ENCODE results near the gene DNTTIP2. TPM values are rescaled to one million over a fixed set of nuclear protein-coding genes. Genes with fewer than 3 reads are reported as not detected.

Gene DNTTIP2
- total RNA-seq, 1 donor from 2014 or later, result 55.3 TPM

- peak overlapping the region; percentile 71 for H3K4me3 ChIP-seq (ENCODE audit: insufficient read depth, low read depth, low read length)
- no peaks in the 10 kb centered on the region for H3K27me3 ChIP-seq (ENCODE audit: insufficient read depth, low read length)
- H3K4me3 Mint-ChIP-seq (ENCODE audit: unreplicated experiment), result peak overlapping the region; percentile 90
- no peaks in the 10 kb centered on the region for H3K36me3 Mint-ChIP-seq (ENCODE audit: low read depth, unreplicated experiment)
- H3K36me3 ChIP-seq (ENCODE audit: insufficient read depth, low read length), result no peaks in the 10 kb centered on the region
- peak; percentile 67 for DNase-seq (ENCODE audit: low read depth)
- peak overlapping the region; percentile 92 for H3K27ac Mint-ChIP-seq (ENCODE audit: unreplicated experiment)
- no peaks in the 10 kb centered on the region for H3K27me3 Mint-ChIP-seq (ENCODE audit: low read depth, unreplicated experiment)
- no peaks in the 10 kb centered on the region for H4K20me1 ChIP-seq (ENCODE audit: insufficient read depth, low read length)
- no peaks in the 10 kb centered on the region for H3K79me2 ChIP-seq (ENCODE audit: insufficient read depth, low read length)
- H3K4me1 ChIP-seq (ENCODE audit: insufficient read depth, low read length), result peaks cover 25% of the 10 kb centered on the region
- H3K9me3 Mint-ChIP-seq (ENCODE audit: unreplicated experiment), result no peaks in the 10 kb centered on the region
- peak overlapping the region; percentile 93 for H3K9ac ChIP-seq (ENCODE audit: low read length)
- FAIRE-seq, result no peak
- peak overlapping the region; percentile 95 for H2AFZ ChIP-seq (ENCODE audit: low read depth, low read length)
- H3K9me3 ChIP-seq (ENCODE audit: insufficient read depth, low read depth, low read length), result no peaks in the 10 kb centered on the region
- H3K4me2 ChIP-seq (ENCODE audit: low read length), result peak overlapping the region; percentile 93
- peak overlapping the region; percentile 99 for H3K27ac ChIP-seq (ENCODE audit: low read depth, low read length)
- TF ChIP-seq EZH2 (IDR thresholded peaks at IDR 0.05; ENCODE audit: insufficient read depth, low read length) (no peak), CTCF (IDR thresholded peaks at IDR 0.05; ENCODE audit: insufficient read depth, low read depth, low read length) (no peak)
- H3K4me1 Mint-ChIP-seq (ENCODE audit: low read depth, unreplicated experiment), result peaks cover 16% of the 10 kb centered on the region
Observed at GRCh38 chr1:93846992-93847810, 31.8 kb downstream of the DNTTIP2 start.

GRCh38 chr1:93846206-93846991 is 32.6 kb downstream of the DNTTIP2 start:
- Mint-ChIP-seq H3K4me3 (ENCODE audit: unreplicated experiment) (peak overlapping the region; percentile 83), H3K36me3 (ENCODE audit: low read depth, unreplicated experiment) (peaks cover 2% of the 10 kb centered on the region), H3K27me3 (ENCODE audit: low read depth, unreplicated experiment) (no peaks in the 10 kb centered on the region), H3K27ac (ENCODE audit: unreplicated experiment) (peak overlapping the region; percentile 100), H3K9me3 (ENCODE audit: unreplicated experiment) (peaks cover 4% of the 10 kb centered on the region), H3K4me1 (ENCODE audit: low read depth, unreplicated experiment) (peaks cover 21% of the 10 kb centered on the region)
- H3K27me3 ChIP-seq (ENCODE audit: insufficient read depth, low read length), result no peaks in the 10 kb centered on the region
- peak overlapping the region; percentile 93 for H3K9ac ChIP-seq (ENCODE audit: low read length)
- peak overlapping the region; percentile 95 for H2AFZ ChIP-seq (ENCODE audit: low read depth, low read length)
- H3K9me3 ChIP-seq (ENCODE audit: insufficient read depth, low read depth, low read length), result no peaks in the 10 kb centered on the region
- H3K4me2 ChIP-seq (ENCODE audit: low read length), result peak overlapping the region; percentile 93
- H3K4me3 ChIP-seq (ENCODE audit: insufficient read depth, low read depth, low read length), result peak overlapping the region; percentile 71
- H3K4me1 ChIP-seq (ENCODE audit: insufficient read depth, low read length), result peaks cover 25% of the 10 kb centered on the region
- FAIRE-seq, result no peak
- peak overlapping the region; percentile 99 for H3K27ac ChIP-seq (ENCODE audit: low read depth, low read length)
- peak; percentile 65 for DNase-seq (ENCODE audit: low read depth)
- H3K36me3 ChIP-seq (ENCODE audit: insufficient read depth, low read length), result no peaks in the 10 kb centered on the region
- H4K20me1 ChIP-seq (ENCODE audit: insufficient read depth, low read length), result no peaks in the 10 kb centered on the region
- no peaks in the 10 kb centered on the region for H3K79me2 ChIP-seq (ENCODE audit: insufficient read depth, low read length)
- TF ChIP-seq CTCF (IDR thresholded peaks at IDR 0.05; ENCODE audit: insufficient read depth, low read depth, low read length), result no peak
- TF ChIP-seq EZH2 (IDR thresholded peaks at IDR 0.05; ENCODE audit: insufficient read depth, low read length), result no peak
